Myocyte (in vitro differentiated cells): ENCODE results near the gene FGFBP2. TPM values are rescaled to one million over a fixed set of nuclear protein-coding genes. Genes with fewer than 3 reads are reported as not detected.
"Not testable (repeated sequence)": the region's sequence is repeated elsewhere in the genome, so short reads cannot be mapped to it uniquely, and the experiment has no call there.

Experiments
- DNase-seq: peaks from one replicate; pipeline ENCODE4 v3.0.0-alpha.2; 2012; ENCODE audit warnings: low read depth
- total RNA-seq: library from RNA; depleted of rRNA; stranded (reverse); fragments of >200 nt; gene quantifications from 2 replicates; pipeline ENCODE4 v1.2.3, GENCODE V29; 2014

FGFBP2 gene
- total RNA-seq, 1 donor from 2014 or later: 3.0 TPM

- no peak for DNase-seq
Observed at GRCh38 chr4:15931451-15932210, 31.3 kb downstream of the FGFBP2 start.

- DNase-seq: peak; percentile 60
Observed at GRCh38 chr4:15930314-15930713, 32.7 kb downstream of the FGFBP2 start.

- no peak for DNase-seq
Observed at GRCh38 chr4:15929540-15929939, 33.4 kb downstream of the FGFBP2 start.

GRCh38 chr4:15928883-15929282 lies 34.1 kb downstream of the FGFBP2 start:
- no peak for DNase-seq

GRCh38 chr4:15926486-15926885 lies 36.5 kb downstream of the FGFBP2 start:
- no peak for DNase-seq

- DNase-seq: no peak
Observed at GRCh38 chr4:15925830-15926229, 37.1 kb downstream of the FGFBP2 start.

- DNase-seq: no peak
Observed at GRCh38 chr4:15921592-15921932, 41.4 kb downstream of the FGFBP2 start.

- DNase-seq: peak; percentile 83
Observed at GRCh38 chr4:15920723-15921591, 42.0 kb downstream of the FGFBP2 start.

- no peak for DNase-seq
Observed at GRCh38 chr4:15918484-15919129, 44.4 kb downstream of the FGFBP2 start.

GRCh38 chr4:15917297-15917696 lies 45.7 kb downstream of the FGFBP2 start:
- no peak for DNase-seq

GRCh38 chr4:15916358-15916757 lies 46.6 kb downstream of the FGFBP2 start:
- not testable (repeated sequence) for DNase-seq

- DNase-seq: no peak
Observed at GRCh38 chr4:15914736-15915135, 48.2 kb downstream of the FGFBP2 start.

- DNase-seq: no peak
Observed at GRCh38 chr4:15914291-15914690, 48.7 kb downstream of the FGFBP2 start.

- peak; percentile 15 for DNase-seq
Observed at GRCh38 chr4:15913631-15913970, 49.4 kb downstream of the FGFBP2 start.

- DNase-seq: no peak
Observed at GRCh38 chr4:15912961-15913630, 49.9 kb downstream of the FGFBP2 start.

- DNase-seq: no peak
Observed at GRCh38 chr4:15912236-15912635, 50.7 kb downstream of the FGFBP2 start.

Other genes with a start within 250 kb of the FGFBP2 start
- gene CD38, start 184.8 kb downstream of the FGFBP2 start, total RNA-seq: not detected in 2 replicates
- gene FGFBP1, start 24.4 kb downstream of the FGFBP2 start, total RNA-seq: not detected in 2 replicates
- gene PROM1, start 120.8 kb upstream of the FGFBP2 start, total RNA-seq: not detected in 2 replicates